Gastrocnemius medialis (tissue), 4 donors: Measurements from ENCODE around the gene CD300E.

Source experiments
- CTCF ChIP-seq, 5 experiments: fragments of 450-650 bp in 3 of 5; fragments of 200-600 bp in 2 of 5; sonication (generic) in 2 of 5; IDR thresholded peaks in 4 of 5; conservative IDR thresholded peaks in 1 of 5; 1 replicate in 4 of 5; 2 replicates in 1 of 5; pipeline ENCODE4 v1.5.1; 2016 to 2019; ENCODE audit warnings: antibody characterized with exemption in 5 of 5, mild to moderate bottlenecking in 3 of 5, moderate library complexity in 3 of 5
- POLR2A ChIP-seq, 2 donors: fragments of 450-650 bp; IDR thresholded peaks; one replicate each; pipeline ENCODE4 v1.6.1; 2017; ENCODE audit warnings: antibody characterized with exemption in 2 of 2, mild to moderate bottlenecking in 2 of 2, moderate library complexity in 2 of 2

- TF ChIP-seq POLR2A (IDR thresholded peaks at IDR 0.05) (no peak), CTCF (IDR thresholded peaks at IDR 0.05 in 4 of 5, conservative IDR thresholded peaks at IDR 0.05 in 1 of 5) (no peak)
Measured at GRCh38 chr17:74603746-74604145, 19.8 kb downstream of the CD300E start.
